HEK293T (cell line): ENCODE data around the gene KIR2DL1.
"Not testable (repeated sequence)": the region's sequence is repeated elsewhere in the genome, so short reads cannot be mapped to it uniquely, and the experiment has no call there.

Experiments used
- ARNT ChIP-seq: fragments of 450-650 bp; IDR thresholded peaks from 2 replicates; pipeline ENCODE4 v1.6.1; 2017; ENCODE audit warnings: mild to moderate bottlenecking
- BHLHE40 ChIP-seq: fragments of 450-650 bp; IDR thresholded peaks from 2 replicates; pipeline ENCODE4 v1.6.1; 2016; ENCODE audit warnings: mild to moderate bottlenecking, moderate library complexity, borderline replicate concordance
- CTBP1 ChIP-seq: fragments of 450-650 bp; IDR thresholded peaks from 2 replicates; pipeline ENCODE4 v1.6.1; 2016; ENCODE audit warnings: borderline replicate concordance
- ELF4 ChIP-seq: fragments of 450-650 bp; IDR thresholded peaks from 2 replicates; pipeline ENCODE4 v1.6.1; 2017; ENCODE audit warnings: antibody characterized with exemption
- FOXA1 ChIP-seq: fragments of 450-650 bp; IDR thresholded peaks from 2 replicates; pipeline ENCODE4 v1.6.1; 2016; ENCODE audit warnings: mild to moderate bottlenecking
- FOXK2 ChIP-seq: fragments of 450-650 bp; IDR thresholded peaks from 2 replicates; pipeline ENCODE4 v1.6.1; 2016; ENCODE audit warnings: mild to moderate bottlenecking
- FOXM1 ChIP-seq: fragments of 450-650 bp; IDR thresholded peaks from 2 replicates; pipeline ENCODE4 v1.6.1; 2017; ENCODE audit warnings: mild to moderate bottlenecking, borderline replicate concordance
- HDGF ChIP-seq: fragments of 450-650 bp; IDR thresholded peaks from 2 replicates; pipeline ENCODE4 v1.6.1; 2017; ENCODE audit warnings: antibody characterized with exemption, borderline replicate concordance
- L3MBTL2 ChIP-seq: fragments of 450-650 bp; conservative IDR thresholded peaks from 2 replicates; pipeline ENCODE4 v1.6.1; 2016; ENCODE audit warnings: mild to moderate bottlenecking
- NFRKB ChIP-seq: fragments of 450-650 bp; IDR thresholded peaks from 2 replicates; pipeline ENCODE4 v1.6.1; 2016; ENCODE audit warnings: mild to moderate bottlenecking, moderate library complexity
- SP1 ChIP-seq: fragments of 450-650 bp; IDR thresholded peaks from 2 replicates; pipeline ENCODE4 v1.6.1; 2017
- SUZ12 ChIP-seq: fragments of 450-650 bp; IDR thresholded peaks from 2 replicates; pipeline ENCODE4 v1.6.1; 2016; ENCODE audit warnings: mild to moderate bottlenecking
- ZNF384 ChIP-seq: fragments of 450-650 bp; IDR thresholded peaks from 2 replicates; pipeline ENCODE4 v1.6.1; 2016
- TF ChIP-seq, protein P1 (sequence below): fragments of 450-650 bp; IDR thresholded peaks from 2 replicates; pipeline ENCODE4 v1.6.1; 2016

DNA sequence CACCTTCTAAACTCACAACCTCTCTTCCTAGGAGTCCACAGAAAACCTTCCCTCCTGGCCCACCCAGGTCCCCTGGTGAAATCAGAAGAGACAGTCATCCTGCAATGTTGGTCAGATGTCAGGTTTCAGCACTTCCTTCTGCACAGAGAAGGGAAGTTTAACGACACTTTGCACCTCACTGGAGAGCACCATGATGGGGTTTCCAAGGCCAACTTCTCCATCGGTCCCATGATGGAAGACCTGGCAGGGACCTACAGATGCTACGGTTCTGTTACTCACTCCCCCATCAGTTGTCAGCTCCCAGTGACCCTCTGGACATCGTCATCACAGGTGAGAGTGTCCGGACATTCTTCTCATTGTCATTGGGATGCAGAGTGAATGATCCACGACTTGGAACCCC lies 11.0 kb upstream of the KIR2DL1 start:
- not testable (repeated sequence) for TF ChIP-seq SP1, BHLHE40, FOXA1, FOXK2, L3MBTL2, ELF4, SUZ12, ARNT, FOXM1, CTBP1, NFRKB, ZNF384, HDGF
- TF ChIP-seq, protein P1, sequence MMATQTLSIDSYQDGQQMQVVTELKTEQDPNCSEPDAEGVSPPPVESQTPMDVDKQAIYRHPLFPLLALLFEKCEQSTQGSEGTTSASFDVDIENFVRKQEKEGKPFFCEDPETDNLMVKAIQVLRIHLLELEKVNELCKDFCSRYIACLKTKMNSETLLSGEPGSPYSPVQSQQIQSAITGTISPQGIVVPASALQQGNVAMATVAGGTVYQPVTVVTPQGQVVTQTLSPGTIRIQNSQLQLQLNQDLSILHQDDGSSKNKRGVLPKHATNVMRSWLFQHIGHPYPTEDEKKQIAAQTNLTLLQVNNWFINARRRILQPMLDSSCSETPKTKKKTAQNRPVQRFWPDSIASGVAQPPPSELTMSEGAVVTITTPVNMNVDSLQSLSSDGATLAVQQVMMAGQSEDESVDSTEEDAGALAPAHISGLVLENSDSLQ: not testable (repeated sequence)
